OCI-M2 (cell line): ENCODE measurements around the gene NDUFS4.
"Not testable (repeated sequence)": the region's sequence is repeated elsewhere in the genome, so short reads cannot be mapped to it uniquely, and the experiment has no call there.

Source experiments
- DNase-seq: peaks from one replicate; lab custom pipeline; 2025; ENCODE audit not compliant: unreplicated experiment; lab: John Stamatoyannopoulos, UW

Gene NDUFS4

GRCh38 chr5:53560506-53561191 is at the start of gene NDUFS4:
Gene NDUFS4 (plus strand): TSS chr5:53560639. CDS start chr5:53560663, 24 bp downstream.
- DNase-seq = no peak

- no peak for DNase-seq
These were observed 47.9 kb upstream of the NDUFS4 start for GRCh38 chr5:53512539-53512938.

- no peak for DNase-seq
These were observed 44.5 kb upstream of the NDUFS4 start for GRCh38 chr5:53515988-53516387.

GRCh38 chr5:53520813-53521212 is 39.6 kb upstream of the NDUFS4 start:
- no peak for DNase-seq

- DNase-seq = no peak
These were observed 22.7 kb upstream of the NDUFS4 start for GRCh38 chr5:53537711-53538110.

- DNase-seq = not testable (repeated sequence)
These were observed 19.7 kb upstream of the NDUFS4 start for GRCh38 chr5:53540739-53541138.

- no peak for DNase-seq
These were observed 18.6 kb upstream of the NDUFS4 start for GRCh38 chr5:53541859-53542258.

GRCh38 chr5:53542926-53543325 is 17.5 kb upstream of the NDUFS4 start:
- no peak for DNase-seq

- DNase-seq = no peak
These were observed 17.0 kb upstream of the NDUFS4 start for GRCh38 chr5:53543401-53543800.

GRCh38 chr5:53545744-53546143 is 14.7 kb upstream of the NDUFS4 start:
- DNase-seq = no peak

GRCh38 chr5:53547226-53547625 is 13.2 kb upstream of the NDUFS4 start:
- no peak for DNase-seq

GRCh38 chr5:53548501-53548900 is 11.9 kb upstream of the NDUFS4 start:
- DNase-seq = not testable (repeated sequence)

- no peak for DNase-seq
These were observed 10.6 kb upstream of the NDUFS4 start for GRCh38 chr5:53549792-53550191.

GRCh38 chr5:53552561-53552960 is 7.9 kb upstream of the NDUFS4 start:
- DNase-seq = no peak

- no peak for DNase-seq
These were observed 6.0 kb upstream of the NDUFS4 start for GRCh38 chr5:53554444-53554843.

GRCh38 chr5:53555160-53555559 is 5.3 kb upstream of the NDUFS4 start:
- no peak for DNase-seq

GRCh38 chr5:53556001-53556400 is 4.4 kb upstream of the NDUFS4 start:
- DNase-seq = no peak

GRCh38 chr5:53557386-53557785 is 3.1 kb upstream of the NDUFS4 start:
- DNase-seq = no peak

GRCh38 chr5:53558966-53559365 is 1.5 kb upstream of the NDUFS4 start:
- no peak for DNase-seq

GRCh38 chr5:53560028-53560427 is 411 bp upstream of the NDUFS4 start:
- no peak for DNase-seq

GRCh38 chr5:53568401-53568800 is 8.0 kb downstream of the NDUFS4 start:
- no peak for DNase-seq

- DNase-seq = no peak
These were observed 8.4 kb downstream of the NDUFS4 start for GRCh38 chr5:53568871-53569270.

- DNase-seq = no peak
These were observed 9.0 kb downstream of the NDUFS4 start for GRCh38 chr5:53569453-53569852.
